Fibroblast of lung (primary cell): ENCODE measurements around the gene DTX1.

ENCODE experiments used
- EZH2 ChIP-seq: IDR thresholded peaks from 2 replicates; pipeline ENCODE4 v1.5.1; 2012; ENCODE audit warnings: low read length, control low read depth, mild to moderate bottlenecking; ENCODE audit errors: missing control alignments
- TF ChIP-seq, protein P1 (sequence below), 2 donors: IDR thresholded peaks in 1 of 2; conservative IDR thresholded peaks in 1 of 2; 1 replicate in 1 of 2; 2 replicates in 1 of 2; pipeline ENCODE4 v1.5.1; 2011 to 2012; ENCODE audit warnings: low read length in 2 of 2, control low read depth in 1 of 2, inconsistent platforms in 1 of 2, low read depth in 1 of 2, mild to moderate bottlenecking in 1 of 2

DNA sequence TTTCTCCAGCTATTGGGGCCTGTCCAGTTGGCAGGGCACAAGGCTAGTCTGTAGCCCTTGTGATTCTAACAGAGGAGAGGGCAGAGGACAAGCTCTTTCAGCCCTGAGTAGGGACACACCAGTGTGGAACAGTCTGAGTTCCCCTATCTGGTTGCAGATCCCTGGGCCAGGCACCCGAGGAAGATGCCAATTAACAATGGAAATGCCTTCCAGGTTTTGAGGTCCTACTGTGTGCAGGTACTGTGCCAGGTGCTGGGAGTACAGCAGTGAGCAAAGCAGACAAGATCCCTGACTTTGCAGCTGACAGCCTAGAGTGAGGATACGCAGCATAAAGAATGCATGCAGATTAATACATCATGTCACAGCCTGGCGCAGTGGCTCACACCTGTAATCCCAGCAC, 17.1 kb downstream of the DTX1 start:
- TF ChIP-seq, protein P1, sequence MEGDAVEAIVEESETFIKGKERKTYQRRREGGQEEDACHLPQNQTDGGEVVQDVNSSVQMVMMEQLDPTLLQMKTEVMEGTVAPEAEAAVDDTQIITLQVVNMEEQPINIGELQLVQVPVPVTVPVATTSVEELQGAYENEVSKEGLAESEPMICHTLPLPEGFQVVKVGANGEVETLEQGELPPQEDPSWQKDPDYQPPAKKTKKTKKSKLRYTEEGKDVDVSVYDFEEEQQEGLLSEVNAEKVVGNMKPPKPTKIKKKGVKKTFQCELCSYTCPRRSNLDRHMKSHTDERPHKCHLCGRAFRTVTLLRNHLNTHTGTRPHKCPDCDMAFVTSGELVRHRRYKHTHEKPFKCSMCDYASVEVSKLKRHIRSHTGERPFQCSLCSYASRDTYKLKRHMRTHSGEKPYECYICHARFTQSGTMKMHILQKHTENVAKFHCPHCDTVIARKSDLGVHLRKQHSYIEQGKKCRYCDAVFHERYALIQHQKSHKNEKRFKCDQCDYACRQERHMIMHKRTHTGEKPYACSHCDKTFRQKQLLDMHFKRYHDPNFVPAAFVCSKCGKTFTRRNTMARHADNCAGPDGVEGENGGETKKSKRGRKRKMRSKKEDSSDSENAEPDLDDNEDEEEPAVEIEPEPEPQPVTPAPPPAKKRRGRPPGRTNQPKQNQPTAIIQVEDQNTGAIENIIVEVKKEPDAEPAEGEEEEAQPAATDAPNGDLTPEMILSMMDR (conservative IDR thresholded peaks at IDR 0.05 in 1 of 2, IDR thresholded peaks at IDR 0.05 in 1 of 2; ENCODE audit: low read depth in 1 of 2, low read length in 2 of 2), result no peak
- TF ChIP-seq EZH2, result no peak
